Measurements from ENCODE around the gene ZDHHC8. TPM values are rescaled to one million over a fixed set of nuclear protein-coding genes. Genes with fewer than 3 reads are reported as not detected.

ZDHHC8 gene
- polyA plus RNA-seq, 2 of the 4 experiments (the other 2 are of a cell fraction) = 5.3 to 28.1 TPM

DNA sequence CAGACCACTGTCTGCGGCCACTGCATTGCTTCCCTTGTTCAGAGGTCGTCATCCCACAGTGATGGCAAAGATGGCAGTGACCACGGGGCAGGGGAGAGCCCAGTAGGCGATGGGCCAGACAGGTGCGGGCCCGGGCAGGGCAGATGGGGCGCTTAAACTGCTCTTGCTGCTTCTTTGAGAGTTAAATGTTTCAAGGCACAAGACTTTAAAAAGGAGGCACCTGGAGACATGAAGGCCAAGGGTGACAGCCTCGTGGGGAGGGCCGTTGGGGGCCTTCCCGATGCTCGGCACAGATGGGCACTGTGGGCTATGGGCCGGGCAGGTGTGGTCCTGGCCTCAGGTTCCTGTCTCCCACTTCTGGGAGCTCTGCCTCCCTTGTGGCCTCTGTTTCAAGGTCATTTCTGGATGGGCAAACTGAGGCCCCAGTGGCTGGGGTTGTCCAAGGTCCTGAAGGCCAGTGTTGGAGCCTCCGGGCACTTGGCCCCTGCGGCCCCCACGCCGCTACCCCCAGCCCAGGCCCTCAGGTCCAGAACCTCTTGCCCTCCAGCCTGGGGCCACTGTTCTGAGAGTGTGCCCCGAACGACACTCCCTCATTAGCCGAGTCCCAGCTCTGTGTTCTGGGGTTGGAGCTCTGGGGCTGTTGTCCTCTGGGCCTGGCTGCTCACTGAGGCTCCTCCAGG is 36.2 kb downstream of the ZDHHC8 start:
- no CpG with 5 or more reads among the region's 19 CpGs for WGBS (ENCODE audit: missing lambda C conversion rate)
- TF ChIP-seq HOXB5 (CRISPR knock-in tag; IDR thresholded peaks at IDR 0.05) = no peak
- TF ChIP-seq, protein P1, sequence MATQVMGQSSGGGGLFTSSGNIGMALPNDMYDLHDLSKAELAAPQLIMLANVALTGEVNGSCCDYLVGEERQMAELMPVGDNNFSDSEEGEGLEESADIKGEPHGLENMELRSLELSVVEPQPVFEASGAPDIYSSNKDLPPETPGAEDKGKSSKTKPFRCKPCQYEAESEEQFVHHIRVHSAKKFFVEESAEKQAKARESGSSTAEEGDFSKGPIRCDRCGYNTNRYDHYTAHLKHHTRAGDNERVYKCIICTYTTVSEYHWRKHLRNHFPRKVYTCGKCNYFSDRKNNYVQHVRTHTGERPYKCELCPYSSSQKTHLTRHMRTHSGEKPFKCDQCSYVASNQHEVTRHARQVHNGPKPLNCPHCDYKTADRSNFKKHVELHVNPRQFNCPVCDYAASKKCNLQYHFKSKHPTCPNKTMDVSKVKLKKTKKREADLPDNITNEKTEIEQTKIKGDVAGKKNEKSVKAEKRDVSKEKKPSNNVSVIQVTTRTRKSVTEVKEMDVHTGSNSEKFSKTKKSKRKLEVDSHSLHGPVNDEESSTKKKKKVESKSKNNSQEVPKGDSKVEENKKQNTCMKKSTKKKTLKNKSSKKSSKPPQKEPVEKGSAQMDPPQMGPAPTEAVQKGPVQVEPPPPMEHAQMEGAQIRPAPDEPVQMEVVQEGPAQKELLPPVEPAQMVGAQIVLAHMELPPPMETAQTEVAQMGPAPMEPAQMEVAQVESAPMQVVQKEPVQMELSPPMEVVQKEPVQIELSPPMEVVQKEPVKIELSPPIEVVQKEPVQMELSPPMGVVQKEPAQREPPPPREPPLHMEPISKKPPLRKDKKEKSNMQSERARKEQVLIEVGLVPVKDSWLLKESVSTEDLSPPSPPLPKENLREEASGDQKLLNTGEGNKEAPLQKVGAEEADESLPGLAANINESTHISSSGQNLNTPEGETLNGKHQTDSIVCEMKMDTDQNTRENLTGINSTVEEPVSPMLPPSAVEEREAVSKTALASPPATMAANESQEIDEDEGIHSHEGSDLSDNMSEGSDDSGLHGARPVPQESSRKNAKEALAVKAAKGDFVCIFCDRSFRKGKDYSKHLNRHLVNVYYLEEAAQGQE (IDR thresholded peaks at IDR 0.05) = peak; percentile 35; the same call in 1 of the 2 replicates
- no peak for ATAC-seq
- DNase-seq (ENCODE audit: low read depth in 1 of 2, low spot score in 1 of 2) = no peak
- H3K4me3 ChIP-seq = no peak overlapping the region
- CTCF ChIA-PET = interaction anchor here (1.3 to 1.4 kb wide), 2 partner anchors 11 to 118 kb away, joined by 3 to 5 read pairs; no protein-coding TSS in a partner anchor
- no peaks in the 10 kb centered on the region for H3K4me1 ChIP-seq
- no peak overlapping the region for H3K4me2 ChIP-seq
- no peak overlapping the region for H3K27ac ChIP-seq
- H3K9me3 ChIP-seq = no peaks in the 10 kb centered on the region
- FAIRE-seq = no peak
- POLR2A ChIA-PET = no interaction called here

DNA sequence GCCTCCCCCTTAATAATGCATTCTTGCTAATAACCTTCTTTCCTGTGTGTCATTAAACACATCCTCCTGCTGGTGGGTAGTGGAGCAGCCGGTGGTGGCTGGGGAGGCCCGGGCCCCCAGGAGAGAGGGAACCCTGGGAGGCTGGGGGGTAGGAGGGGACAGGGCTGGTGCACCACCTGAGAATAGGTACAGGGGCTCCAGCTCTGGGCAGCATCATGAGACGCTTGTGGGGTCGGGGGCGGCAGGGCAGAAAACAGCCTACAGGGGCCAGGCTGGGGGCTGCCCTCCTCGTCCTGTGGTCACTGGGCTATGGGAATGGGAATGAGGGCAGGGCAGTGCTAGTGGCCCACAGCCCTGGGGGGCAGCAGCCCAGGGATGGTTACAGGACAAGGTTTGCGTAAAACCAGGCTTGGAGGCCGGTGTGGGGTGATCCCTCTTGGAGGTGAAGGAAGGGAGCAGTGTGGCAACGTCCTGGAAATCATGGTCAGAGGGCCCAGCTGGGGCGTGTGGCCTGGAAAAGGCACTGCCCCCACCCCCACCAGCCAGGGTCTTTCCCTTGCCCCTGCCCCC is 37.7 kb downstream of the ZDHHC8 start:
- TF ChIP-seq TFCP2L1 (CRISPR knock-in tag; IDR thresholded peaks at IDR 0.05) (no peak), POLR2A (IDR thresholded peaks at IDR 0.05; ENCODE audit: low read length) (no peak), MYC (IDR thresholded peaks at IDR 0.05; ENCODE audit: borderline replicate concordance, low read length) (no peak), SMC3 (IDR thresholded peaks at IDR 0.05) (no peak), MAZ (IDR thresholded peaks at IDR 0.05; ENCODE audit: borderline replicate concordance, low read depth, low read length) (no peak), ZFP36 (IDR thresholded peaks at IDR 0.05; ENCODE audit: borderline replicate concordance, partially characterized antibody) (no peak), HOXB13 (CRISPR knock-in tag; IDR thresholded peaks at IDR 0.05; ENCODE audit: low read depth) (no peak), CBX8 (IDR thresholded peaks at IDR 0.05) (no peak), EP300 (IDR thresholded peaks at IDR 0.05) (no peak), FOSL2 (IDR thresholded peaks at IDR 0.05) (no peak), FOSL2 (CRISPR knock-in tag; IDR thresholded peaks at IDR 0.05) (no peak), GATA3 (IDR thresholded peaks at IDR 0.05; ENCODE audit: borderline replicate concordance) (no peak), JUNB (IDR thresholded peaks at IDR 0.05) (no peak)
- TF ChIP-seq, protein P2, sequence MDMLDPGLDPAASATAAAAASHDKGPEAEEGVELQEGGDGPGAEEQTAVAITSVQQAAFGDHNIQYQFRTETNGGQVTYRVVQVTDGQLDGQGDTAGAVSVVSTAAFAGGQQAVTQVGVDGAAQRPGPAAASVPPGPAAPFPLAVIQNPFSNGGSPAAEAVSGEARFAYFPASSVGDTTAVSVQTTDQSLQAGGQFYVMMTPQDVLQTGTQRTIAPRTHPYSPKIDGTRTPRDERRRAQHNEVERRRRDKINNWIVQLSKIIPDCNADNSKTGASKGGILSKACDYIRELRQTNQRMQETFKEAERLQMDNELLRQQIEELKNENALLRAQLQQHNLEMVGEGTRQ (IDR thresholded peaks at IDR 0.05) = no peak
- TF ChIP-seq, protein P3, sequence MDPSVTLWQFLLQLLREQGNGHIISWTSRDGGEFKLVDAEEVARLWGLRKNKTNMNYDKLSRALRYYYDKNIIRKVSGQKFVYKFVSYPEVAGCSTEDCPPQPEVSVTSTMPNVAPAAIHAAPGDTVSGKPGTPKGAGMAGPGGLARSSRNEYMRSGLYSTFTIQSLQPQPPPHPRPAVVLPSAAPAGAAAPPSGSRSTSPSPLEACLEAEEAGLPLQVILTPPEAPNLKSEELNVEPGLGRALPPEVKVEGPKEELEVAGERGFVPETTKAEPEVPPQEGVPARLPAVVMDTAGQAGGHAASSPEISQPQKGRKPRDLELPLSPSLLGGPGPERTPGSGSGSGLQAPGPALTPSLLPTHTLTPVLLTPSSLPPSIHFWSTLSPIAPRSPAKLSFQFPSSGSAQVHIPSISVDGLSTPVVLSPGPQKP (IDR thresholded peaks at IDR 0.05; ENCODE audit: low read depth, low read length) = no peak
- TF ChIP-seq, protein P4, sequence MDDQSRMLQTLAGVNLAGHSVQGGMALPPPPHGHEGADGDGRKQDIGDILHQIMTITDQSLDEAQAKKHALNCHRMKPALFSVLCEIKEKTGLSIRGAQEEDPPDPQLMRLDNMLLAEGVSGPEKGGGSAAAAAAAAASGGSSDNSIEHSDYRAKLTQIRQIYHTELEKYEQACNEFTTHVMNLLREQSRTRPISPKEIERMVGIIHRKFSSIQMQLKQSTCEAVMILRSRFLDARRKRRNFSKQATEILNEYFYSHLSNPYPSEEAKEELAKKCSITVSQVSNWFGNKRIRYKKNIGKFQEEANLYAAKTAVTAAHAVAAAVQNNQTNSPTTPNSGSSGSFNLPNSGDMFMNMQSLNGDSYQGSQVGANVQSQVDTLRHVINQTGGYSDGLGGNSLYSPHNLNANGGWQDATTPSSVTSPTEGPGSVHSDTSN (IDR thresholded peaks at IDR 0.05) = no peak
- TF ChIP-seq, protein P5, sequence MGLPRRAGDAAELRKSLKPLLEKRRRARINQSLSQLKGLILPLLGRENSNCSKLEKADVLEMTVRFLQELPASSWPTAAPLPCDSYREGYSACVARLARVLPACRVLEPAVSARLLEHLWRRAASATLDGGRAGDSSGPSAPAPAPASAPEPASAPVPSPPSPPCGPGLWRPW (IDR thresholded peaks at IDR 0.05) = no peak
- 34% methylated on average over 7 of the region's 10 CpGs for WGBS (ENCODE audit: missing lambda C conversion rate)
- POLR2A ChIA-PET = no interaction called here
- no peak overlapping the region for H3K27ac ChIP-seq
- no peak for FAIRE-seq
- no peak; a peak in 1 of 6 replicates for ATAC-seq
- no peak overlapping the region for H3K4me2 ChIP-seq
- no peak for DNase-seq (ENCODE audit: low read depth in 1 of 2, low spot score in 1 of 2)
- no peak overlapping the region for H3K4me3 ChIP-seq
- no peaks in the 10 kb centered on the region for H3K9me3 ChIP-seq
- CTCF ChIA-PET = no interaction called here
- no peaks in the 10 kb centered on the region for H3K4me1 ChIP-seq

All from A549 (cell line).